Measurements from ENCODE around the gene F12.
"Not testable (repeated sequence)": the region's sequence is repeated elsewhere in the genome, so short reads cannot be mapped to it uniquely, and the experiment has no call there.

F12 gene

DNA sequence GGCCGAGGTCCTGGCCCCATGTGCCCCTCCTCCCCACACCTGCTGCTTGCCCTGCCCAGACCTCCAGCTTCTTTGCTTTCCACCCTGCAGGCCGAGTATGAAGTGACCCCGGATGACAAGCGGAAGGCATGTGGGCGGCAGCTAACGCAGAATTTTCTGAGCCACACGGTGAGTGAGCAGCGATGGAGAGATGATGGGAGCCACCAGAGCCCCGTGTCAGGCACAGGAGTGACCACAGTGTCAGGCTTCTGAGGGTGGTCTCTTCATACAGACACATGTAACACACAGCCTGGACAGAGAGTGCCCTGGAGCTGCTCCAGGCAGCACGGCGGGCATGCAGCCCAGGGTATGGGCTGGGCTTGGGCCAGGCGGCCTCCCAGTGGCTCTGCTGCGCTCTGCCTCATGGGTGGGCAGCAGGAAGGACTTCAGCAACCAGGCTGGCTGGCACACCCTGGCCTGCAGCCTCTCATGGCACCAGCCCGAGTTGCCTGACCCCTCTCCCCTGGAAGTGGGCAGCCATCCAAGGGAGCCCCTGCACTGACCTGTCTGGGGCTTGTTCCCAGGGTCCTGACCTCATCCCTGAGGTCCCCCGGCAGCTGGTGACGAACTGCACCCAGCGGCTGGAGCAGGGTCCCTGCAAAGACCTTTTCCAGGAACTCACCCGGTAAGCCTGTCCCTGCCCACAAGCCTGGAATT lies 22.9 kb upstream of the F12 start:
- no peak for DNase-seq

DNA sequence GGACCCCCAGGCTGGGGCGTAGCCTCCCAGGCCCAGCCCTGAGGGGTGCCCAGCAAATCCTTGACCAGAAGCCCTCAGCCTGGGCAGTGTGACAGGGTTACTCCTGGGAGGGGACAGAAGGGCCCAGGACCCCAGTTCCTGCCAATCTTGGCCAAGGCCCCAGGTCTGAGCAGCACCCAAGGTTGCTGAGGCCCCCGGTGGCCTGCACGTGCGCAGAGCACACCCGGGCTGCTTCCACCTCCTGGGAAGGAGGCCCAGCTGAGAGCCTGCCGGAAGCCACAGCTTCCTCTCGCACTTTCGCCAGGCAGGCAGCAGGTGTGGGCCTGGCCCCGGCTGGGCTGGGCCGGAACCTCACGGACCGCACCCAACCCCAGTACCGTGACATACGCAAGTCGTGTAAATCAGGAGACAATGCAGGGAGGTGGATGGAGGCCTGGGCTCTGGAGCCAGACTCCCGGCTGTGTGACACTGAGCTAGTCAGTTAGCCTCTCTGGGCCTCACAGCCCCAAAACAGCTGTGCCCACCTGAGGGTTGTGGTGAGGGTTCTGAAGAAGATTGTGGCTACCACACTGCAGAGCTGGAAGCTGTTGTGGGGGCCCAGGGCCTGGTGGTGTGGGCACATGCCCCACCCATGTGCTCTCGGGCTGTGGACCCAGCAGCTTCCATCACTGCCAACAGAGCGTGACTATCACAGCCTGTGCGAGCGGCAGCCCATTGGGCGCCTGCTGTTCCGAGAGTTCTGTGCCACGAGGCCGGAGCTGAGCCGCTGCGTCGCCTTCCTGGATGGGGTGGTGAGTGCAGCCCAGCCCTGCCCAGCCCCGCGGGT lies 22.2 kb upstream of the F12 start:
- no peak for DNase-seq

DNA sequence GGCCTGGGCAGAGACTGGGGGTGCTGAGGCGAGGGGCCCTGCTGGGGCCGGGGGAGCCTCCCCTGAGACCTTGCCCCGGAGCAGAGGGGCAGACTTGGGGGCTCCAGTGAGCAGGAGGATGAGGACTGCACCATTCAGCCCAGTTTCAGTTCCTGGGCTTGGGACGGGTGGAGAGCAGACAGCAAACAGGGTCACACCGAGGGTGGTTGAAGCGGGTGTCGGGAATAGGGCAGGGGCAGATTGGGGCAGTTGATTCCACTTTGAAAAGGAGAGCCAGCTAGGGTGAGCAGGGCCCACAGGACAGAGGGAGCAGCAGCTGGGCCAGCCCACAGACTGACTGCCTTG lies 21.6 kb upstream of the F12 start:
- no peak for DNase-seq

DNA sequence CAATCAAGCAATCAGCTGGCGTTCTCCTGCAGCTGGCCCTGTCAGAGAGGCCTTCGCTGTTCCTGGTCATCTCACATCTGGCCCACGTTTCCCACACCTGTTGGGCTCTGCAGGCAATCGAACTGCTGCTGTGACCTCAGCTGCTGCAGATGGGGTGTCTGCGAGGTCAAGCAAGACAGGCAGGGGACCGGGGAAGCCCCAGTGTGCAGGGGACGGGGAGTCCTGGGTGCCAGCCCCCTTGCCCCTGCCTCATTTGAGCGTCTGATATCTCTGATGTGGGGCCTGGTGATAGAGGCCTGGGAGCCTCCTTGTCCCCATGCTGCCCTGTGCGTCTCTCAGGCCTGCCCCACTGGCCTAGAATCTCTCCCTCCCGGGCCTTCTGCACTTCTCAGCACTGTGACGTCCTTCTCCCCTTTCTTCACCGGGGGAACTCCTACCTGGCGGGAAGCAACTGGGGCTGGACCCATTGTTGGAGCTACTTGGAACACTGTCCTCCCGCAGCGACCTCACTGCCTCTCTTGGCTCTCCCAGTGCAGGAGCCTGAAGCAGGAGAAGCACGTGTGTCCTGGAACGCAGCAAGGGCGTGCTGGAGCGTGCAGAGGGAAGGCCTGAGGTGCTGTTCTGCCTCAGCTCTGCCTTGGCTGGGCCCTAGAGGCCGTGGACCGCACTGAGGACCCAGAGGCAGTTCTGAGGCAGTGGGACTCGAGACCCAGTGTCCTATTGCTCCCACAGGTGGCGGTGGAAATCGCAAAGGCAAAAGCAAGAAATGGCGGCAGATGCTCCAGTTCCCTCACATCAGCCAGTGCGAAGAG lies 21.0 kb upstream of the F12 start:
- no peak for DNase-seq

DNA sequence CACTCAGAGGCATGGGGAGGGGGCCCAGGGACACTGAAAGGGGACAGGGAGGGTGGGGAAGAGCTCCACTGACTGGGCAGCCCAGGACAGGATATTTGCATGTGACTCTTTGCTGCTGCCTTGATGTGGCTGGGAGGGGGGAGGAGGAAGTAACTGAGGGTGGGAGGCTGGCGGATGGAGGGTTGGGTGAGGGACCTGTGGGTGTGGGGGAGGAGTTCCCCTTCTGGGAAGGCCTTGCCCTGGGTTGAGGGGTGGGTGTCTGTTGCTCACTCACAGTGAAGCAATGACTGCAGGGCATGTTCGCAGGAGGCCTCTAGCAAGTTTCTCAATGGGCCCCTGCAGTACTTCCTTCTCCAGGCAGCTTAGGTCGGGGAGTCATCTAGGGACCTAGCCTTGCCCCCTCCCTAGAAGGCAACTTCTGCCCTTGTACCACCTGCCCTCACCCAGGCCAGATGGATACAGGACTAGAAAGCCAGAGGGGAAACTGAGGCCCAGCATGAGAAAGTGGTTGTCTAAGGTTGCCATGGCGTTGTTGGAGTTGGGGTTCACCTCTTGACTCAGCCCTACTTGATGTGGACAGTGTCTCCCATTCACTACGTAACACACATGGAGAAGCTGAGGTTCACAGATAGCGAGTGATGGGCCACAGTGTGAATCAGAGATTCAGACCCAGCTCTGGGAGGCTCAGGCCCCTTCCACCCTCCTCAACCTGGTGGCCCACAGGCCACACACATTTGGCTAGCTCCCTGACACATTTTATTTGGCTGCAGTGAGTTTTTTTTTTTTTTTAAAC lies 20.1 kb upstream of the F12 start:
- peak; percentile 72 to 80 for DNase-seq

DNA sequence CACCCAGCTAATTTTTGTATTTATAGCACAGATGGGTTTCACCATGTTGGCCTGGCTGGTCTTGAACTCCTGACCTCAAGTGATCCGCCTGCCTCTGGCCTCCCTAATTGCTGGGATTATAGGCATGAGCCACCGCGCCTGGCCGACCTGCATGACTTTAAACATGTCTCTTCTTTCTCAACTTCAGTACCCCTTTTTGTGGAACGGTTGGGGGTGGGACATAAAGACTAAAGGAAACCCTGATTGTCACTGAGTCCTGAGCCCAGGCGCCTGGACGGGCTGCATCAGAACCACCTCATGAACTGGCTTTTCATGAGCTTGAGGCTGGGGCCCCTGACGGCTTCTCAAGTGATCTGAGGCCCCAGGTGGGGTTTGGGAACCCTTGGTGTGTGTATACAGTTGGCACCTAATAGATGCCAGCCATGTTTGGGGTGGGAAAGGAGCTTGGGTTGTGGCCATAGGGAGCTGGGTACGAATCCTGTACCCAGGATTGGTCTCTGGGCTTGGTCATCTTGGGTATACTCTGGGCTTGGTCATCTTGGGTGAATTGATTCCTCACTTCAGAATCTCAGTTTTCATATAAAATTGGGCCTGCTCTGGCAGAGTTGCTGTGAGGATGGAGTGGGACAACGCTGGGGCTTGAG lies 19.3 kb upstream of the F12 start:
- DNase-seq, result no peak

DNA sequence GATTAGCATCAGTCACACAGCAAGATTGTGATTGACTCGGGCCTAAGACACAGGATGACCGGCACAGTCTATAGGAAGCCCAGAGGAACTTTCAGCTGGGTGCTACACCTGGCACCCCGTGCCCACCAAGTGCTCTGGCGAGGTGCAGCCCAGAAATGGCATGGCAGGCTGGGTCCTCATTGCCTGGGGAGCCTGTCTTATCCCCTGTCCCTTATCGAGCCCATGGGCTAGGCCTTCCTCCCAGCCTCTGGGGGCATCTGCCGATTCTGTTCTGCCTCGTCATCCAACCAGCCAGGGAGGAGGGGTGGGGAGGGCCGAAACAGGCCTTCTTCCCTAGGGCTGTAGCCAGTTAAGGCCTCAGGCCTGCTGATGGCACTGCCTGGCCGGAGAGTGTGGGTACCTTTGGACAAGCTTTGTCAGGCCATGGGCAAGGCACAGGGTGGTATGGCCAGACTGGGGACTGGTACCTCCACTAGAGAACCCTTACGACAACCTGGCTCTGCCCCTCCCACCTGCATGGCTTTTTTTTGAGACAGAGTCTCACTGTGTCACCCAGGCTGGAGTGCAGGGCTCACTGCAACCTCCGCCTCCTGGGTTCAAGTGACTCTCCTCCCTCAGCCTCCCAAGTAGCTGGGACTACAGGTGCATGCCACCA lies 18.7 kb upstream of the F12 start:
- no peak for DNase-seq

DNA sequence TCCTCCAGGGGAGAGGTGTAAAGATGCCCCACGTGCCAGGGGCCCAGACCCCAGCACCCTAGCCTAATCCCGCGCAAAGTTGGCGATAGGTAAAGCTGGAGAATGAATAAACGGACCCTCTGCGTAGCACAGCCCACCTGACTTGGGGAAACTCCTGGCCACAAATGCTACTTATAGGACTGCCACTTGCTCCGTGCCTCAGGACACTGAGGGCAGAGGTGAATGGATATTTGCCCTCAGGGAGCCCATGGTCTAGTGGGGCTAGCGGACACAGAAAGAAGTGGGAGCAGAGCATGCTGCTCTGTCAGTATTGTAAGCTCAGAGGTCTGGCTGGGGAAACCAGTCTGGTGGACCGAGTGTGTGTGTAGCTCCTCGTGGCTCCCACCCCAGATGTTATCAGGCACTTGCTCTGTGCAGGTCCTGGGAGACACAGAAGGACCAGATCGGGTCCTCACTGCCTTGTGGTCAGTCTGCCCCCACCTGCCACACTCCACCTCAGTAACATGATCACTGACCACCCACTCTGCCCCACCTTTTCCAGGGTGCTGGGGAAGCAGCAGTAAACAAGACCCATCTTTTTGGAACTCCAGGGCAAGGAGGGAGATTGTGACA lies 18.0 kb upstream of the F12 start:
- DNase-seq, result no peak

DNA sequence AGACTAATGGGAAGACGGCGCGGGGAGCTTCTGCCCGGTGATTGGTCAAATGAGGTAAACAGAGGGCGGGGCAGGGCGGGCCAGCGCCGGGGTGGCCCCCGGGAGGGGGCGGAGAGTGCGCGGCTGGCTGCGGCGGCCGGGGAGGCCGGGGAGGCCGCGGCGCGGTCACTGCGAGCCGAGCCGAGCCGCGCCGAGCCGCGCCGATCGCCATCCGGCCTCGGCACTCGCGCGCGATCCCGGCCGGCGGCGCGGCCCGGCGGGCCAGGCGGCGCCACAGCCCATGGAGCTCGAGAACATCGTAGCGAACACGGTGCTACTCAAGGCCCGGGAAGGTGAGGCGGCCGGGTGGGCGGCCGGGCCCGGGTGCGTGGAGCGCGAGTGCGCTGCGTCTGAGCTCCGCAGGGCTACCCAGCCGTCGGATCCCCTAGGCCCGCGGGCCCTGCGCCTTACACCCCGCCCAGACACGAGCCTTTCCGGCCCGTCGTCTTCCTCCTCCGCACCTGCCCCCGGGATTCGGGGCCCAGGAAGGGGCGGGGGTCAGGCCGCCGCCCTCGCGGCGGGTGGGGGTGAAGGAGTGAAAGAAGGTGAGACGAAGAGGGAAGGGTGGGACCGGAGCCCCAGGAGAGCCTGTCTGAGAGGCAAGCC lies 17.3 kb upstream of the F12 start, which contains the start of gene GRK6:
TSS of gene GRK6 (plus strand) at position 111 of the 645 bp plus-strand sequence. CDS start at position 281, 170 bp downstream.
- DNase-seq, result no peak

DNA sequence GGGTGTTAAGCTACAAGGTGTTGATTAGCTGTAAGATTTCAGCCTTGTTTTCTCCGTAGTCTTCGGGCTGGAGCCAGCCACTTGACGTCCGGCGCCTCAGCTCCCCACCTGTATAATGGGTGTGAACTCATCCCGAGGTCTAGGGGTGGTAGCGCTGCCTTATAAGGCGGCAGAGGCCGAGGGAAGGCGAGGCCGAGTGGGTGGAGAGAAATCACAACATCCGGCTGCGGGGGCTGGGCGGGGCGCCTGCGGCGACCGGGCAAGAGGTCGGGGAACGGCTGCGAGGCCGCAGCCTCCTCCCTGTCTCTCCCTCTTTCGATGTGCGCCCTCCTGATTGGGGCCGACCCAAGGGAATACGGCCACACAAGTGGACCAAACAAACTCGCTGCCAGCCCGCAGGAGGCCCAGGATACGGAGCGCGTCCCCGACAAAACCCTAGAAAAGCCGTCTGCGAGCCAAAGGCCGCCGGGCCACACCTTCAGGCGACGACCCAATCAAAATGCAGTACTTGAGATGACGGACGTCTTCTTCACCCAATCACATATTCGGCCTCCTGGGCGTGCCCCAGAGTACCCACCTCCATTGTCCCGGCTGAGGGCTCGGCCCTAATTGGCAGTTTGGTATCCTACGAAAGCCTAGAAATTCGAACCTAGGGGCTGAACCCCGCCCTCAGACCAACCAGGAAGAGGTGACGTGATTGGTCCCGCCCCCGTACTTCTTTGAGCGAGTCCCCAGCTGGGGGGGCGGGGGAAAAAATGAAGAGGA lies 16.6 kb upstream of the F12 start:
- peak; percentile 98 to 99 for DNase-seq

DNA sequence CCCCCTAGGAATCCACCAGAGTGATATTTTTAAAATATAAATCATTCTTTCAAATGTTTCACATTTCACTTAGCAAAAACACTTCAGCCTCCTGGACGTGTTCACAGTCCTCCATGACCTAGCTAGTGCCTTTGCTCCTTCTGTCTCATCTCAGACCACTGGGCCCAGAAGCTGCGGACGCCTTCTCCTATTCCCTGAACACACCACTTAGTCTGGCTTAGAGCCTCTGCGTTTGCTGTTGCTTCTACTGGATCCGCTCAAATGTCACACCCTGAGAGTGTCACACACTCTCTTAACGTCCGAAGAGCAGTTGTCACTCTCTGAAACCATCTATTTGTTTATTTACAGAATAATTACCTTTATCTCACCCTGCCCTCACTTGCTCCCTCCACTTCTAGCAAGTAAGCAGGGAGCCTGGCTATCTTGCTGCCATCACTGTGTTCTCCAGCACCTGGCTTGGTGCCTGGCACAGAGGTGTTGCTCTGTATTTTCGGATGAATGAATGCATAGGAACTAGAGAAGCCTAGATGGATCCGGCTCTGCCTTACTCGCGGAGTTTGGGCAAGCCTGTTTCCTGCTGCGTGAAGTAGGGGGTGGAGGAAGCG lies 15.9 kb upstream of the F12 start:
- DNase-seq, result no peak

DNA sequence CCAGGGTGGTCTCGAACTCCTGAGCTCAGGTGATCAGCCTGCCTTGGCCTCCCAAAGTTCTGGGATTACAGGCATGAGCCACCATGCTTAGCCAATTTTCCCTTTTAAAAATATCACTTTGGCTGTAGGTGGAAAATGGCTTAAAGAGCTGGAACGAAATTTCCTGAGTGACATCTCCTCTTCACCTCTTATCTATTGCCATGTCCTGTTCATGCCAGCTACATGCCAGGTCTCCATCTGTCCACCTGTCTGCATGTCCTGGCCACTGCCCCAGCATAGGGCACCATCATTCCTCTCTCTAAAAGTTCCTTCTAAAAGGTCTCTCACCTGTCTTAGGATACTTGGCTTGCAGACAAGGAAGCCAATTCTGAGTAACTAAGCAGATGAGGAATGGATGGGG lies 14.3 kb upstream of the F12 start:
- no peak for DNase-seq

DNA sequence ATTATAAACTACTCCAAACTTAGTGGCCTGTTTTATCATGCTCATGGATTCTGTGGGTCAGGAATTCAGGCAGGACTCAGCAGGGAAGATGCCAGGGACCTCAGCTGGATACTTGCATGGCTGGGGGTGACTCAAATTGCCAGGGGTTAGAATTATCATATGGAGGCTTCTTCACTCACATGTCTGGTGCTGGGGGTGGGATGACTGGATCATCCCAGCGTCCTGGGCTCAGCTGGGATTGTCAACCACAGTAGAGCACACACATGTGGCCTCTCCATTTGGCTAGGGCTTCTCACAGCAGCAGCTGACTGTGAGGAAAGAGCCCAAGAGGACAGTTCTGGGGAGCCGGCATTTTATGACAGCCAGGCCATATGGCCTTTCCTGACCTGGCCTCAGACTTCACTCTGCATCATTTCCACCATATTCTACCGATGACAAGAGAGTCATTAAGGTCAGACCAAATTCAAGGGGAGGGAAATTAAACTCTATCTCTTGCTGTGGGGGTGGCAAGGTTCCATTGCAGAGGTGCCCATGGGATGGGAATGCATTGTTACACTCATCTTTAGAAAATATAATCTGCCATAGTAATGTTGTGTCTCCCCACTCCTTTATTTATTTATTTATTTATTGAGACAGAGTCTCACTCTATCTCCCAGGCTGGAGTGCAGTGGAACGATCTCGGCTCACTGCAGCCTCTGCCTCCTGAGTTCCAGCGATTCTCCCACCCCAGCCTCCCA lies 11.9 kb upstream of the F12 start:
- no peak for DNase-seq

DNA sequence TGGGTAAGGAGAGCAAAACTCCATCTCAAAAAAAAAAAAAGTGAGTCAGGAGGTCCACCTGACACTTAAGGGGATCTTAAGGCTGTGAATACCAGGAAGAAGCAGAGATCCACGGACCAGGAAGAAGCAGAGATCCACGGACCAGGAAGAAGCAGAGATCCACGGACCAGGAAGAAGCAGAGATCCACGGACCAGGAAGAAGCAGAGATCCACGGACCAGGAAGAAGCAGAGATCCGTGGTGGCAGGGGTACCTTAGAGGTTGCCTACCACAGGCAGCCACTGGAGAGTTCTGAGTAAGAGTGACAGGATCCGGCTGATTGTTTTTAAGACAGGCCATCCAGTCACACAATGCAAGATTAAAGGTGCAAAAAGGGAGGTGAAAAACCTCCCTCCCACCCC lies 11.1 kb upstream of the F12 start:
- DNase-seq, result not testable (repeated sequence)

DNA sequence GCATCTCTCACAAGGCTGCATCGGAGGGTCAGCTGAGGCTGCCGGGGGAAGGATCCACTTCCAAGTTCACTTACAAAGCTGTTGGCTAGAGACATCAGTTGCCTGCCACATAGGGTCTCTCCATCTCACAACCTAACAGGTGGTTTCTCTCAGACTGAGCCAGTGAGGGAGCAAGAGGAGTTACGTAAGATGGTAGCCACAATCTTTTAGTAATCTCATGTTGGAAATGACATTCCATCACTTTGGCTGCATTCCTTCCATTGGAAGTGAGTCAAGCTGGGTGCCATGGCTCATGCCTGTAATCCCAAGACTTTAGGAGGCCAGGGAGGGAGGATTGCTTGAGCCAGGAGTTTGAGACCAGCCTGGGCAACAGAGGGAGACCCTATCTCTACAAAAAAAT lies 9.7 kb upstream of the F12 start:
- no peak for DNase-seq

DNA sequence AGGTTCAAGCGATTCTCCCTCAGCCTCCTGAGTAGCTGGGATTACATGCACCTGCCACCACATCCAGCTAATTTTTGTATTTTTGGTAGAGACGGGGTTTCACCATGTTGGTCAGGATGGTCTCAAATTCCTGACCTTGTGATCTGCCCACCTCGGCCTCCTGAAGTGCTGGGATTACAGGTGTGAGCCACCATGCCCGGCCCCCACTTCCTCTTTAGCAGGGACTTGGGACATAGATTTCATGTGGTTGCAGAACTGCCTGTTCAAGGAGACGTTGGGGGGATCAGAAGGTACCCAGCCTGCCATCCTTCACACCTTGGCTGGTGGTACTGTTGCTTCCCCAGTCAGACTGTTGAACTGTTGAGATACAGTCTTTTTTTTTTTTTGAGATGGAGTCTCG lies 7.7 kb upstream of the F12 start:
- not testable (repeated sequence) for DNase-seq

DNA sequence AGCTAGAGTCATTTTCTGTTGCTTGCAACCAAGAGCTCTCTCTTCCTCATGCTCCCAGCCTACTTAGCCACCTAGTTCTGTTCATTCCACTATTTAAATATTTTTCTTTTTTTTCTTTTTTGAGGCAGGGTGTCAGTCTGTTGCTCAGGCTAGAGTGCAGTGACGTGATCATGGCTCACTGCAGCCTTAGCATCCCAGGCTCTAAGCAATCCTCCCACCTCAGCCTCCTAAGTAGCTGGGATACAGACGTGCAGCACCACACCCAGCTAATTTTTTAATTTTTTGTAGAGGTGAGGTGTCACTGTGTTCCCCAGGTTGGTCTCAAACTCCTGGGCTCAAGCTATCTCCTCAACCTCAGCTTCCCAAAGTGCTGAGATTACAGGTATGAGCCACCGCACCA lies 5.1 kb upstream of the F12 start:
- DNase-seq, result no peak

DNA sequence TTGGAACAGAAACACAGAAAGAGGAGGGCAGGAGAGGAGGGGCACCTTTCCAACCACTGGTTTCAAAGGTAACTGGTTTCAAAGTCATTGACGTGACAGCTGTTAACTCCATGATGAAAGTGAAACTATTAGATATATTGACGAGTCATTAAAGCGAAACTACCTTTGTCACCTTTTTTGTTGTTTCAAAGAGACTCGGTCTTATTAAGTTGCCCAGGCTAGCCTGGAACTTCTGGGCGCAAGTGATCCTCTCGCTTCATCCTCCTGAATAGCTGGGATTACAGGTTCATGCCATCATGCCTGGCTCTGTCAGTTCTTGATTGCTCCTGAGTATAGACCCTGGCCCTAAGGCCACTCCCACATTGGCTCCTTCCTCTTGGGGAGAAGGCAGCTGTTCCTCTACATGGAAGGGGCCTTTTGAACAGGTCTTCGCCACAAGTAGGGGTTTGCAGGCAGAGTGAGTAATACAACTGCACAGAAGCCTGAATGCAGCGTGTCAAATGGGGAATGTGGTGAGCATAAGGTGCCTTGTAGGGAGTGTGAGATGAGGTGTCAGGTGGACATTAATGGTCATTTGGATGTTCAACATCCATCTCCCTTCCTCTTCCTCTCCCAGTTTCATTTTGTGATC lies 3.4 kb upstream of the F12 start:
- DNase-seq, result no peak

Measured in stimulated activated CD4-positive, alpha-beta T cell treated with anti-CD3 and anti-CD28 coated beads, Interleukin-2, amount 100 ng/mL, for 48 hours (primary cell).